WERI-Rb-1 (cell line): ENCODE data around the gene DLD.

ENCODE experiments used
- DNase-seq: peaks from one replicate; pipeline ENCODE4 v3.0.0-alpha.2; 2020
- H3K27ac ChIP-seq: fragments of 250-450 bp; sonication (Bioruptor Pico); 2 replicates; pipeline ENCODE4 v1.5.1; 2020; ENCODE audit warnings: mild to moderate bottlenecking, moderate library complexity
- H3K27me3 ChIP-seq: fragments of 250-450 bp; sonication (Bioruptor Pico); 2 replicates; pipeline ENCODE4 v1.5.1; 2021; ENCODE audit warnings: mild to moderate bottlenecking, low read depth, moderate library complexity; ENCODE audit not compliant: insufficient read depth, severe bottlenecking
- H3K36me3 ChIP-seq: fragments of 250-450 bp; sonication (Bioruptor Pico); 2 replicates; pipeline ENCODE4 v1.5.1; 2020; ENCODE audit warnings: mild to moderate bottlenecking, moderate library complexity
- H3K4me3 ChIP-seq: 2 replicates; pipeline ENCODE4 v1.5.1; 2011; ENCODE audit warnings: low read depth, mild to moderate bottlenecking, control low read depth, low read length
- H3K9me3 ChIP-seq: fragments of 250-450 bp; sonication (Bioruptor Pico); 2 replicates; pipeline ENCODE4 v1.5.1; 2021; ENCODE audit warnings: mild to moderate bottlenecking, moderate library complexity; ENCODE audit not compliant: severe bottlenecking
- CTCF ChIP-seq: IDR thresholded peaks from 2 replicates; pipeline ENCODE4 v1.5.1; 2011; ENCODE audit warnings: low read depth, mild to moderate bottlenecking, control low read depth, inconsistent platforms, low read length

Gene DLD

DNA sequence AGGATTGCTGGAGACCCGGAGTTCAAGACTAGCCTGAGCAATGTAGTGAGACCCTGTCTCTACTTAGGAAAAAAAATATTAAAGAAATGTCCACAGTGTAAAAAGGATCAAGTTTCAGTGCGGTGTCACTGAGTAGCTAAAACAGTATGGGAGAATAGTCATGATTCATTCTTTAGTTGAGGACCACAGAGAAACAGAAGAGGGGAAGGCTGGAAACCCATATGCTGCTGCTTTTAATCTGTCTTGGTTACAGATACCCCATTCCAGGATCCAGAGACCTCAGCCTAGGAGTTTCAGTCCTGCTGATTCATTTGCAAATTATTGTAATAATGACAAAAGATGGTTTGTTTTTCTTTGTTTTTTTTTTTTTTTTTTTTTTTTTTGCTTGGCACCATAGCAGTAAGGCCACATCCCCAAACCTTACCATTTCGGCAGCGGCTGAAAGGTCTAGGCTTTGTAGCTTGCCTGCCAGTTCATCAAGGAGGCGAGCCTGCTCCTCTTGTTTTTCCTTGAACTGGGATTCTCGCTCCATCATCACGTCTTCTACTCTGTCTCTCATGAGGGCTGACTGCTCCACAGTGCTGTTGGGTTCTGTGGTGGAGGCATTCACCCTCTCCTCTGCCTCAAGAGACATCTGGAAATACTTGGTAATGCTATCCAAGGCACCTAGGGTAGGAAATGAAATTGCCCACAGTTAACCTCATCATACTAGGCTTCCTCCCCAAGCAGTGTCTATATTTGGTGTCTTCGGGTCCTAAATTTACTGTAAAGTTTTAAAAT lies 44.2 kb downstream of the DLD start:
- DNase-seq, result no peak
- H3K9me3 ChIP-seq, result no peaks in the 10 kb centered on the region
- peaks cover 62% of the 10 kb centered on the region for H3K36me3 ChIP-seq
- no peak overlapping the region for H3K27ac ChIP-seq
- TF ChIP-seq CTCF, result no peak
- H3K27me3 ChIP-seq, result no peaks in the 10 kb centered on the region
- H3K4me3 ChIP-seq, result no peak overlapping the region

- H3K36me3 ChIP-seq, result peaks cover 61% of the 10 kb centered on the region
Observed at GRCh38 chr7:107936312-107936711, 45.3 kb downstream of the DLD start.

GRCh38 chr7:107937531-107937930 lies 46.5 kb downstream of the DLD start:
- no peak for DNase-seq

More at GRCh38 chr7:107936312-107936711, 45.3 kb downstream of the DLD start:
- Histone ChIP-seq H3K4me3 (no peak overlapping the region), H3K27ac (no peak overlapping the region), H3K9me3 (no peaks in the 10 kb centered on the region), H3K27me3 (no peaks in the 10 kb centered on the region)
- no peak for DNase-seq
- no peak for TF ChIP-seq CTCF

GRCh38 chr7:107938456-107939250 lies 47.7 kb downstream of the DLD start:
- Histone ChIP-seq H3K9me3 (no peaks in the 10 kb centered on the region), H3K36me3 (peaks cover 54% of the 10 kb centered on the region), H3K4me3 (no peak overlapping the region), H3K27me3 (no peaks in the 10 kb centered on the region), H3K27ac (no peak overlapping the region)
- TF ChIP-seq CTCF, result no peak
- DNase-seq, result no peak

More at GRCh38 chr7:107937531-107937930, 46.5 kb downstream of the DLD start:
- no peak overlapping the region for H3K4me3 ChIP-seq
- no peak for TF ChIP-seq CTCF
- no peaks in the 10 kb centered on the region for H3K9me3 ChIP-seq
- H3K36me3 ChIP-seq, result peaks cover 57% of the 10 kb centered on the region
- H3K27ac ChIP-seq, result no peak overlapping the region
- no peaks in the 10 kb centered on the region for H3K27me3 ChIP-seq

GRCh38 chr7:107939573-107940489 lies 48.8 kb downstream of the DLD start:
- TF ChIP-seq CTCF, result no peak
- Histone ChIP-seq H3K27ac (no peak overlapping the region), H3K9me3 (no peaks in the 10 kb centered on the region), H3K27me3 (no peaks in the 10 kb centered on the region), H3K4me3 (no peak overlapping the region), H3K36me3 (peaks cover 66% of the 10 kb centered on the region)
- DNase-seq, result no peak
